ENCODE results near the gene COG3. TPM values are rescaled to one million over a fixed set of nuclear protein-coding genes. Genes with fewer than 3 reads are reported as not detected.

COG3 gene
- total and polyA plus RNA-seq, 2 experiments from 2014 or later = 19.9 to 36.1 TPM

- no peaks in the 10 kb centered on the region for H4K20me1 ChIP-seq (ENCODE audit: insufficient read depth, poor library complexity, severe bottlenecking)
Measured at GRCh38 chr13:45521297-45521696, 56.6 kb downstream of the COG3 start.

GRCh38 chr13:45522571-45522970 is 57.8 kb downstream of the COG3 start:
- no peak for DNase-seq (ENCODE audit: low spot score)
- no peaks in the 10 kb centered on the region for H3K36me3 ChIP-seq (replicated peaks; ENCODE audit: insufficient read depth, low read depth)
- 67% methylated on average over 2 of the region's 2 CpGs for WGBS (ENCODE audit: low lambda C conversion rate, missing lambda C conversion rate)
- no peak overlapping the region for H3K4me3 ChIP-seq
- no peaks in the 10 kb centered on the region for H3K9me3 ChIP-seq (ENCODE audit: low read depth)
- no peaks in the 10 kb centered on the region for H3K27me3 ChIP-seq
- TF ChIP-seq EZH2phosphoT487 (IDR thresholded peaks at IDR 0.05; ENCODE audit: low read depth, severe bottlenecking, unreplicated experiment) (no peak), EZH2 (IDR thresholded peaks at IDR 0.05; ENCODE audit: borderline replicate concordance) (no peak)
- no peaks in the 10 kb centered on the region for H3K9me2 ChIP-seq (replicated peaks; ENCODE audit: insufficient read depth)
- no peaks in the 10 kb centered on the region for H3K79me2 ChIP-seq
- no peak overlapping the region for H3K4me2 ChIP-seq
- H4K20me1 ChIP-seq (ENCODE audit: insufficient read depth, poor library complexity, severe bottlenecking) = no peaks in the 10 kb centered on the region
- no peak overlapping the region for H2AFZ ChIP-seq
- no peak overlapping the region for H3K27ac ChIP-seq
- H3K4me1 ChIP-seq (ENCODE audit: insufficient read depth) = peaks cover 23% of the 10 kb centered on the region

More at GRCh38 chr13:45521297-45521696, 56.6 kb downstream of the COG3 start:
- Histone ChIP-seq H3K9me2 (replicated peaks; ENCODE audit: insufficient read depth) (no peaks in the 10 kb centered on the region), H3K36me3 (replicated peaks; ENCODE audit: insufficient read depth, low read depth) (no peaks in the 10 kb centered on the region), H3K9me3 (ENCODE audit: low read depth) (no peaks in the 10 kb centered on the region), H3K27me3 (no peaks in the 10 kb centered on the region), H3K27ac (peak overlapping the region; percentile 38), H3K79me2 (no peaks in the 10 kb centered on the region), H3K4me1 (ENCODE audit: insufficient read depth) (peaks cover 12% of the 10 kb centered on the region), H3K4me2 (no peak overlapping the region), H3K4me3 (no peak overlapping the region), H2AFZ (no peak overlapping the region)
- TF ChIP-seq EZH2 (IDR thresholded peaks at IDR 0.05; ENCODE audit: borderline replicate concordance) (no peak), EZH2phosphoT487 (IDR thresholded peaks at IDR 0.05; ENCODE audit: low read depth, severe bottlenecking, unreplicated experiment) (no peak), CTCF (IDR thresholded peaks at IDR 0.05; ENCODE audit: poor library complexity) (no peak)
- WGBS (ENCODE audit: low lambda C conversion rate, missing lambda C conversion rate) = 78% methylated on average over 4 of the region's 4 CpGs
- DNase-seq (ENCODE audit: low spot score) = peak; percentile 35

- no peaks in the 10 kb centered on the region for H3K9me3 ChIP-seq (ENCODE audit: low read depth)
- H3K4me2 ChIP-seq = peak overlapping the region; percentile 49
- no peaks in the 10 kb centered on the region for H3K36me3 ChIP-seq (replicated peaks; ENCODE audit: insufficient read depth, low read depth)
- H3K9me2 ChIP-seq (replicated peaks; ENCODE audit: insufficient read depth) = no peaks in the 10 kb centered on the region
- peaks cover 4% of the 10 kb centered on the region for H3K79me2 ChIP-seq
- no peak overlapping the region for H2AFZ ChIP-seq
- DNase-seq (ENCODE audit: low spot score) = peak; percentile 42
- H3K4me1 ChIP-seq (ENCODE audit: insufficient read depth) = peaks cover 29% of the 10 kb centered on the region
- H4K20me1 ChIP-seq (ENCODE audit: insufficient read depth, poor library complexity, severe bottlenecking) = no peaks in the 10 kb centered on the region
- H3K27me3 ChIP-seq = no peaks in the 10 kb centered on the region
- TF ChIP-seq EZH2phosphoT487 (IDR thresholded peaks at IDR 0.05; ENCODE audit: low read depth, severe bottlenecking, unreplicated experiment) = no peak
- TF ChIP-seq EZH2 (IDR thresholded peaks at IDR 0.05; ENCODE audit: borderline replicate concordance) = no peak
- no peak for TF ChIP-seq CTCF (IDR thresholded peaks at IDR 0.05; ENCODE audit: poor library complexity)
- no peak overlapping the region for H3K4me3 ChIP-seq
- 36% methylated on average over 6 of the region's 6 CpGs for WGBS (ENCODE audit: low lambda C conversion rate, missing lambda C conversion rate)
- peak overlapping the region; percentile 90 for H3K27ac ChIP-seq
Measured at GRCh38 chr13:45527699-45528462, 63.1 kb downstream of the COG3 start.

- Histone ChIP-seq H3K79me2 (peaks cover 4% of the 10 kb centered on the region), H3K4me2 (no peak overlapping the region), H3K36me3 (replicated peaks; ENCODE audit: insufficient read depth, low read depth) (no peaks in the 10 kb centered on the region), H3K4me1 (ENCODE audit: insufficient read depth) (peaks cover 29% of the 10 kb centered on the region), H3K27ac (peak overlapping the region; percentile 79), H4K20me1 (ENCODE audit: insufficient read depth, poor library complexity, severe bottlenecking) (no peaks in the 10 kb centered on the region), H3K9me2 (replicated peaks; ENCODE audit: insufficient read depth) (no peaks in the 10 kb centered on the region), H3K27me3 (no peaks in the 10 kb centered on the region), H3K4me3 (no peak overlapping the region), H3K9me3 (ENCODE audit: low read depth) (no peaks in the 10 kb centered on the region), H2AFZ (no peak overlapping the region)
- DNase-seq (ENCODE audit: low spot score) = no peak
- TF ChIP-seq EZH2phosphoT487 (IDR thresholded peaks at IDR 0.05; ENCODE audit: low read depth, severe bottlenecking, unreplicated experiment) (no peak), EZH2 (IDR thresholded peaks at IDR 0.05; ENCODE audit: borderline replicate concordance) (no peak), CTCF (IDR thresholded peaks at IDR 0.05; ENCODE audit: poor library complexity) (no peak)
- WGBS (ENCODE audit: low lambda C conversion rate, missing lambda C conversion rate) = 84% methylated on average over 3 of the region's 3 CpGs
Measured at GRCh38 chr13:45529758-45530157, 65.0 kb downstream of the COG3 start.

Measured in hepatocyte (in vitro differentiated cells).